ENCODE data around the gene ANAPC5.

ANAPC5 gene

GRCh38 chr12:121279071-121279375 lies 73.2 kb downstream of the ANAPC5 start:
- Histone ChIP-seq H3K4me3 (replicated peaks; ENCODE audit: low read depth, low read length) (no peak overlapping the region), H3K36me3 (ENCODE audit: control insufficient read depth, insufficient read depth, low read length) (peaks cover 8% of the 10 kb centered on the region), H3K27me3 (replicated peaks; ENCODE audit: control insufficient read depth, insufficient read depth, low read length) (no peaks in the 10 kb centered on the region)
- TF ChIP-seq CTCF (IDR thresholded peaks at IDR 0.05; ENCODE audit: insufficient read depth, low read length, poor library complexity, severe bottlenecking) = no peak
- no peak for DNase-seq (ENCODE audit: extremely low read depth, insufficient read length)

GRCh38 chr12:121278169-121279070 lies 73.8 kb downstream of the ANAPC5 start:
- H3K27me3 ChIP-seq (replicated peaks; ENCODE audit: control insufficient read depth, insufficient read depth, low read length) = no peaks in the 10 kb centered on the region
- no peak for TF ChIP-seq CTCF (IDR thresholded peaks at IDR 0.05; ENCODE audit: insufficient read depth, low read length, poor library complexity, severe bottlenecking)
- no peak overlapping the region for H3K4me3 ChIP-seq (replicated peaks; ENCODE audit: low read depth, low read length)
- peaks cover 7% of the 10 kb centered on the region for H3K36me3 ChIP-seq (ENCODE audit: control insufficient read depth, insufficient read depth, low read length)
- no peak for DNase-seq (ENCODE audit: extremely low read depth, insufficient read length)

- no peaks in the 10 kb centered on the region for H3K27me3 ChIP-seq (replicated peaks; ENCODE audit: control insufficient read depth, insufficient read depth, low read length)
- H3K36me3 ChIP-seq (ENCODE audit: control insufficient read depth, insufficient read depth, low read length) = peaks cover 7% of the 10 kb centered on the region
- no peak for TF ChIP-seq CTCF (IDR thresholded peaks at IDR 0.05; ENCODE audit: insufficient read depth, low read length, poor library complexity, severe bottlenecking)
- no peak overlapping the region for H3K4me3 ChIP-seq (replicated peaks; ENCODE audit: low read depth, low read length)
- no peak for DNase-seq (ENCODE audit: extremely low read depth, insufficient read length)
These were observed 74.8 kb downstream of the ANAPC5 start for GRCh38 chr12:121277374-121277759.

GRCh38 chr12:121274036-121274763 lies 78.0 kb downstream of the ANAPC5 start:
- Histone ChIP-seq H3K4me3 (replicated peaks; ENCODE audit: low read depth, low read length) (no peak overlapping the region), H3K36me3 (ENCODE audit: control insufficient read depth, insufficient read depth, low read length) (peaks cover 7% of the 10 kb centered on the region), H3K27me3 (replicated peaks; ENCODE audit: control insufficient read depth, insufficient read depth, low read length) (no peaks in the 10 kb centered on the region)
- TF ChIP-seq CTCF (IDR thresholded peaks at IDR 0.05; ENCODE audit: insufficient read depth, low read length, poor library complexity, severe bottlenecking) = no peak
- DNase-seq (ENCODE audit: extremely low read depth, insufficient read length) = no peak

- peaks cover 14% of the 10 kb centered on the region for H3K36me3 ChIP-seq (ENCODE audit: control insufficient read depth, insufficient read depth, low read length)
- no peak for TF ChIP-seq CTCF (IDR thresholded peaks at IDR 0.05; ENCODE audit: insufficient read depth, low read length, poor library complexity, severe bottlenecking)
- DNase-seq (ENCODE audit: extremely low read depth, insufficient read length) = no peak
- no peaks in the 10 kb centered on the region for H3K27me3 ChIP-seq (replicated peaks; ENCODE audit: control insufficient read depth, insufficient read depth, low read length)
- H3K4me3 ChIP-seq (replicated peaks; ENCODE audit: low read depth, low read length) = no peak overlapping the region
These were observed 78.8 kb downstream of the ANAPC5 start for GRCh38 chr12:121273364-121273896.
